ENCODE measurements around the gene TMEM63B. TPM values are rescaled to one million over a fixed set of nuclear protein-coding genes. Genes with fewer than 3 reads are reported as not detected.
"Not testable (repeated sequence)": the region's sequence is repeated elsewhere in the genome, so short reads cannot be mapped to it uniquely, and the experiment has no call there.

The TMEM63B gene
- total RNA-seq, 2 donors from 2014 or later: 12.4 TPM

- Mint-ChIP-seq H3K9me3 (no peaks in the 10 kb centered on the region), H3K36me3 (no peaks in the 10 kb centered on the region), H3K27ac (peak overlapping the region in 1 of 2 donors; percentile 70)
- no peak for DNase-seq (ENCODE audit: low spot score in 2 of 2)
- no peak for ATAC-seq
Measured at GRCh38 chr6:44091981-44092884, 35.1 kb upstream of the TMEM63B start.

GRCh38 chr6:44093066-44093465, 34.3 kb upstream of the TMEM63B start:
- no peak for DNase-seq (ENCODE audit: low spot score in 2 of 2)
- no peak for ATAC-seq
- Mint-ChIP-seq H3K9me3 (no peaks in the 10 kb centered on the region), H3K36me3 (no peaks in the 10 kb centered on the region), H3K27ac (peak overlapping the region in 1 of 2 donors; percentile 70)

- no peak for ATAC-seq
- peak overlapping the region in 1 of 2 donors; percentile 38 for H3K27ac Mint-ChIP-seq
Measured at GRCh38 chr6:44093750-44094402, 33.5 kb upstream of the TMEM63B start.

GRCh38 chr6:44094403-44095242, 32.7 kb upstream of the TMEM63B start:
- DNase-seq (ENCODE audit: low spot score in 2 of 2) (no peak), ATAC-seq (no peak)
- Mint-ChIP-seq H3K9me3 (no peaks in the 10 kb centered on the region), H3K27ac (peak overlapping the region in 1 of 2 donors; percentile 5), H3K36me3 (no peaks in the 10 kb centered on the region)

More at GRCh38 chr6:44093750-44094402, 33.5 kb upstream of the TMEM63B start:
- Mint-ChIP-seq H3K36me3 (no peaks in the 10 kb centered on the region), H3K9me3 (no peaks in the 10 kb centered on the region)
- DNase-seq (ENCODE audit: low spot score in 2 of 2): no peak

GRCh38 chr6:44095243-44095623, 32.1 kb upstream of the TMEM63B start:
- not testable (repeated sequence) for ATAC-seq, H3K36me3 Mint-ChIP-seq, H3K27ac Mint-ChIP-seq

GRCh38 chr6:44096612-44097011, 30.7 kb upstream of the TMEM63B start:
- Mint-ChIP-seq H3K27ac (peak overlapping the region; percentile 4 to 91), H3K36me3 (no peaks in the 10 kb centered on the region), H3K9me3 (no peaks in the 10 kb centered on the region)
- ATAC-seq (peak; percentile 84 to 88), DNase-seq (ENCODE audit: low spot score in 2 of 2) (peak in 1 of 2 donors; percentile 68)

More at GRCh38 chr6:44095243-44095623, 32.1 kb upstream of the TMEM63B start:
- H3K9me3 Mint-ChIP-seq; DNase-seq (ENCODE audit: low spot score in 2 of 2): not testable (repeated sequence)

GRCh38 chr6:44097782-44098317, 29.5 kb upstream of the TMEM63B start:
- Mint-ChIP-seq H3K36me3 (no peaks in the 10 kb centered on the region), H3K9me3 (no peaks in the 10 kb centered on the region), H3K27ac (no peak overlapping the region)
- DNase-seq (ENCODE audit: low spot score in 2 of 2): no peak
- no peak for ATAC-seq

- Mint-ChIP-seq H3K27ac (no peak overlapping the region), H3K36me3 (no peaks in the 10 kb centered on the region), H3K9me3 (no peaks in the 10 kb centered on the region)
- ATAC-seq (no peak), DNase-seq (ENCODE audit: low spot score in 2 of 2) (no peak)
Measured at GRCh38 chr6:44099192-44099591, 28.2 kb upstream of the TMEM63B start.

GRCh38 chr6:44100088-44100550, 27.2 kb upstream of the TMEM63B start:
- no peak overlapping the region for H3K27ac Mint-ChIP-seq
- H3K36me3 Mint-ChIP-seq: no peaks in the 10 kb centered on the region
- peak; percentile 36 to 70 for ATAC-seq
- no peaks in the 10 kb centered on the region for H3K9me3 Mint-ChIP-seq
- no peak for DNase-seq (ENCODE audit: low spot score in 2 of 2)

- H3K9me3 Mint-ChIP-seq: no peaks in the 10 kb centered on the region
- ATAC-seq: no peak
- H3K27ac Mint-ChIP-seq: peak overlapping the region; percentile 18 to 51
- no peaks in the 10 kb centered on the region for H3K36me3 Mint-ChIP-seq
- DNase-seq (ENCODE audit: low spot score in 2 of 2): no peak
Measured at GRCh38 chr6:44101832-44102231, 25.5 kb upstream of the TMEM63B start.

- Mint-ChIP-seq H3K36me3 (no peaks in the 10 kb centered on the region), H3K27ac (peak overlapping the region in 1 of 2 donors; percentile 51), H3K9me3 (no peaks in the 10 kb centered on the region)
- ATAC-seq (no peak), DNase-seq (ENCODE audit: low spot score in 2 of 2) (no peak)
Measured at GRCh38 chr6:44102527-44102926, 24.8 kb upstream of the TMEM63B start.

GRCh38 chr6:44104481-44105021, 22.8 kb upstream of the TMEM63B start:
- no peak for ATAC-seq
- Mint-ChIP-seq H3K36me3 (no peaks in the 10 kb centered on the region), H3K27ac (no peak overlapping the region), H3K9me3 (no peaks in the 10 kb centered on the region)
- no peak for DNase-seq (ENCODE audit: low spot score in 2 of 2)

GRCh38 chr6:44105146-44105545, 22.2 kb upstream of the TMEM63B start:
- Mint-ChIP-seq H3K27ac (peak overlapping the region in 1 of 2 donors; percentile 61), H3K9me3 (no peaks in the 10 kb centered on the region), H3K36me3 (no peaks in the 10 kb centered on the region)
- ATAC-seq: no peak
- DNase-seq (ENCODE audit: low spot score in 2 of 2): no peak

GRCh38 chr6:44105993-44106740, 21.2 kb upstream of the TMEM63B start:
- peak overlapping the region in 1 of 2 donors; percentile 73 for H3K27ac Mint-ChIP-seq
- no peaks in the 10 kb centered on the region for H3K9me3 Mint-ChIP-seq
- DNase-seq (ENCODE audit: low spot score in 2 of 2) (no peak), ATAC-seq (no peak)
- no peaks in the 10 kb centered on the region for H3K36me3 Mint-ChIP-seq

- Mint-ChIP-seq H3K9me3 (no peaks in the 10 kb centered on the region), H3K27ac (peak overlapping the region in 1 of 2 donors; percentile 73), H3K36me3 (no peaks in the 10 kb centered on the region)
- DNase-seq (ENCODE audit: low spot score in 2 of 2) (no peak), ATAC-seq (no peak)
Measured at GRCh38 chr6:44107017-44107416, 20.3 kb upstream of the TMEM63B start.
